ENCODE data around the gene TKTL1.
"Not testable (repeated sequence)": the region's sequence is repeated elsewhere in the genome, so short reads cannot be mapped to it uniquely, and the experiment has no call there.

The TKTL1 gene

DNA sequence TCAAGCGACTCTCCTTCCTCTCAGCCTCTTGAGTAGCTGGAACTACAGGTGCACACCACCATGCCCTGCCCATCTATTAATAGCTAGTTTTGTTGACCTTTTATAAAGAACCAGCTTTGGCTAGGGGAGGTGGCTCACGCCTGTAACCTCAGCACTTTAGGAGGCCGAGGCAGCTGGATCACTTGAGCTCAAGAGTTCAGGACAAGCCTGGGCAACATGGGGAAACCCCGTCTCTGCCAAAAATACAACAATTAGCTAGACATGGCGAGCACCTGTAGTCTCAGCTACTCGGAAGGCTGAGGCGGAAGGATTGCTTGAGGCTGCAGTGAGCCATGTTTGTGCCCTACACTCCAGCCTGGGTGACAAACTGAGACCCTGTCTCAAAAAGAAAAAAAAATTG is 2.7 kb downstream of the TKTL1 start:
- H3K27ac ChIP-seq, result no peak overlapping the region
- no peak for TF ChIP-seq CTCF (conservative IDR thresholded peaks at IDR 0.05)
- TF ChIP-seq ZFX (IDR thresholded peaks at IDR 0.05), result no peak

DNA sequence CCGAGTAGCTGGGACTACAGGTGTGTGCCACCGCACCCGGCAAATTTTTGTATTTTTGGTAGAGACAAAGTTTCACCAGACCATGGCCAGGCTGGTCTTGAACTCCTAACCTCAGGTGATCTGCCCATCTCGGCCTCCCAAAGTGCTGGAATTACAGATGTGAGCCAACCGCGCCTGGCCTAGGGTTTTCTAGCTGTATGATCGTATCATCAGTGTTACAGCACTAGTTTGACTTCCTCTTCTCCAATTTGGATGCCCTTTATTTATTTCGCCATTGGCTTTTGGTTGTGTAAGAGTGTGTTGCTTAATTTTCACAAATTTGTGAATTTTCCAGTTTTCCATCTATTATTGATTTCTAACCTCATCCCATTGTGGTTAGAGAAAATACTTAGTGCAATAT is 5.2 kb downstream of the TKTL1 start:
- H3K27ac ChIP-seq, result no peak overlapping the region
- TF ChIP-seq CTCF (conservative IDR thresholded peaks at IDR 0.05), result no peak
- no peak for TF ChIP-seq ZFX (IDR thresholded peaks at IDR 0.05)

GRCh38 chrX:154302998-154303397 is 7.4 kb downstream of the TKTL1 start:
- H3K27ac ChIP-seq, result not testable (repeated sequence)

- H3K27ac ChIP-seq, result no peak overlapping the region
- no peak for TF ChIP-seq CTCF (conservative IDR thresholded peaks at IDR 0.05)
- no peak for TF ChIP-seq ZFX (IDR thresholded peaks at IDR 0.05)
These were observed 7.9 kb downstream of the TKTL1 start for GRCh38 chrX:154303476-154303875.

- peak overlapping the region; percentile 40 for H3K27ac ChIP-seq
- no peak for TF ChIP-seq ZFX (IDR thresholded peaks at IDR 0.05)
- no peak for TF ChIP-seq CTCF (conservative IDR thresholded peaks at IDR 0.05)
These were observed 9.3 kb downstream of the TKTL1 start for GRCh38 chrX:154304846-154305245.

- peak overlapping the region; percentile 40 for H3K27ac ChIP-seq
- no peak for TF ChIP-seq ZFX (IDR thresholded peaks at IDR 0.05)
- TF ChIP-seq CTCF (conservative IDR thresholded peaks at IDR 0.05), result no peak
These were observed 10.1 kb downstream of the TKTL1 start for GRCh38 chrX:154305541-154306205.

GRCh38 chrX:154307202-154307601 is 11.6 kb downstream of the TKTL1 start:
- no peak for TF ChIP-seq ZFX (IDR thresholded peaks at IDR 0.05)
- no peak for TF ChIP-seq CTCF (conservative IDR thresholded peaks at IDR 0.05)
- H3K27ac ChIP-seq, result no peak overlapping the region
